Hepatic stellate cell (primary cell): ENCODE measurements around the gene NFATC3.

Source experiments
- DNase-seq: peaks from one replicate; pipeline ENCODE4 v3.0.0; 2011; ENCODE audit warnings: low spot score

NFATC3 gene

GRCh38 chr16:68073902-68074760 lies 11.0 kb upstream of the NFATC3 start:
- no peak for DNase-seq

- no peak for DNase-seq
Measured at GRCh38 chr16:68074850-68075555, 10.2 kb upstream of the NFATC3 start.

- no peak for DNase-seq
Measured at GRCh38 chr16:68075980-68076379, 9.2 kb upstream of the NFATC3 start.

- DNase-seq, result no peak
Measured at GRCh38 chr16:68076560-68076959, 8.6 kb upstream of the NFATC3 start.

GRCh38 chr16:68077866-68078700 lies 7.1 kb upstream of the NFATC3 start:
- no peak for DNase-seq

- no peak for DNase-seq
Measured at GRCh38 chr16:68078701-68079375, 6.3 kb upstream of the NFATC3 start.

- DNase-seq, result no peak
Measured at GRCh38 chr16:68079376-68079625, 5.9 kb upstream of the NFATC3 start.

GRCh38 chr16:68079626-68080344 lies 5.4 kb upstream of the NFATC3 start:
- DNase-seq, result no peak

GRCh38 chr16:68081861-68082628 lies 3.1 kb upstream of the NFATC3 start:
- no peak for DNase-seq

- no peak for DNase-seq
Measured at GRCh38 chr16:68082629-68083238, 2.4 kb upstream of the NFATC3 start.

GRCh38 chr16:68083239-68083781 lies 1.9 kb upstream of the NFATC3 start:
- no peak for DNase-seq

- peak; percentile 68 for DNase-seq
Measured at GRCh38 chr16:68083861-68084503, 1.2 kb upstream of the NFATC3 start.

GRCh38 chr16:68084504-68085258 lies 489 bp upstream of the NFATC3 start:
- peak; percentile 75 for DNase-seq

GRCh38 chr16:68086336-68086841 lies 1.2 kb downstream of the NFATC3 start:
- DNase-seq, result peak; percentile 63

GRCh38 chr16:68086860-68087268 lies 1.7 kb downstream of the NFATC3 start:
- DNase-seq, result no peak

GRCh38 chr16:68087688-68088087 lies 2.5 kb downstream of the NFATC3 start:
- DNase-seq, result no peak

GRCh38 chr16:68088130-68088972 lies 3.2 kb downstream of the NFATC3 start:
- no peak for DNase-seq

GRCh38 chr16:68089067-68089466 lies 3.9 kb downstream of the NFATC3 start:
- no peak for DNase-seq
